NK-92 treated with Interleukin-12 subunit alpha and Interleukin-12 subunit beta, amount 100 ng/mL, for 24 hours (cell line): Measurements from ENCODE around the gene NINJ2.

Experiments used
- DNase-seq: peaks from one replicate; lab custom pipeline; 2025; lab: John Stamatoyannopoulos, UW

The NINJ2 gene

DNA sequence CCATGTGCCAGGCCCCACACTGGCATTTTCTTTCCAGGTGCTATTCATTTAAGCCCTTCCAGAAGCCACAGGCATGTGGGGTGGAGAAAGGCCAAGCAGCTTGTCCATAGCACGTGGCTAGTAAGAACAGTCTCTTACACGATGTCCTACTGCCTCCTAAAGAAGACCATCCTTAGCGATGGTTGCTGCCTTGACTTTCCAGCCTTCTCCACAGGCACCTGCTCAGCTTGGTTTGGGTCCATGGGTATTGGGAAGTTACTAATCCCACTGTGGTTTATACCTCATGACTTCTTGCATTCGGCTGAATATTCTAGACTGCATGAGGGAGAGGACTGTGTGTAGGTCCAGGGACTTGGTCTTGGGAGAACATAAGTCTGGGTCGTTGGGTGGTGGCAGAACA lies 49.2 kb downstream of the NINJ2 start:
- DNase-seq = no peak

DNA sequence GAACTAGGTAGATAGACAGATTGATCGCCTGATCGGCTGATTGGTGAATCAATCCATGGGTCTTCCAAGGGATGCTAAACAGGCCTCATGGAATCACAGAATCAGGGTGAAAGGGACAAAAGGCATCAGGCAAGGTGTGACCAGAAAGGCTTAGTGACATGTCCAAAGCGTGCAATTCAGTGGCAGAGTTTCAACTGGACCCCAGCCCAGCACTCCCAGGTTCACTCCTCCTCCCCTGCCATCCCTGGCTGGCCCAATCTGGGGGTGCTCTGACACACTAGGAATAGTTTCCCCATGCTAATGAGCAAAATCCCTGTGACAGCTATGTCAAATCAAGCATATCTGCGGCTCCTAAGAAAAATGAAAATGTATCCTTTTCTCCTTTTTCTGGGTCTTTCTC lies 50.4 kb downstream of the NINJ2 start:
- no peak for DNase-seq

- DNase-seq = no peak
These were observed 51.0 kb downstream of the NINJ2 start for GRCh38 chr12:612293-612692.

- DNase-seq = no peak
These were observed 51.5 kb downstream of the NINJ2 start for GRCh38 chr12:611721-612120.

DNA sequence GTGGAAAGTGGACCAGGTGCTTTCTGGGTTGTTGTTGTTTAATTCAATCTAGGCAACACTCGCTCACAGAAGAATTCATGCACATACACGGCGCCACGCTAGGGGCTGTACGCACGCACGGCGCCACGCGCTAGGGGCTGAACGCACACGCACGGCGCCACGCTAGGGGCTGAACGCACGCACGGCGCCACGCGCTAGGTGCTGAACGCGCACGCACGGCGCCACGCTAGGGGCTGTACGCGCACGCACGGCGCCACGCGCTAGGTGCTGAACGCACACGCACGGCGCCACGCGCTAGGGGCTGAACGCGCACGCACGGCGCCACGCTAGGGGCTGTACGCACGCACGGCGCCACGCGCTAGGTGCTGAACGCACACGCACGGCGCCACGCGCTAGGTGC lies 54.3 kb downstream of the NINJ2 start:
- no peak for DNase-seq

DNA sequence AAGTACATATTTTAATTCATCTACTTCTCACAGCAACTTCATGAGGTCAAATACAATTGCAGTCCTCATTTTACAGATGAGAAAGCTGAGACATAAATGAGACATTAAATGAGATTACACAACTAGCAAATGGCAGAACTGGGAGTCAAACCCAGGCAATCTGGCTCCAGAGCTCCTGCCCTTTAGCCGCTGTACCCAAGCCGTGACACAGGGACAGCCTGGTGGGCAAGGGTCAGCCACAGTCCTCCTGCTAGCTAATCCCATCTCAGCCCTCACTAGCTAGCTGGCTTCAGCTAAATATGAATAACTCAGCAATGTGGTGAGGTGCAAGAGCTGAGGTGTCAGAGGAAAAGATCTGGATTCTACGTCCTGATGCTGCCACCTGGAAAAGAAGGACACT lies 54.8 kb downstream of the NINJ2 start:
- no peak for DNase-seq

DNA sequence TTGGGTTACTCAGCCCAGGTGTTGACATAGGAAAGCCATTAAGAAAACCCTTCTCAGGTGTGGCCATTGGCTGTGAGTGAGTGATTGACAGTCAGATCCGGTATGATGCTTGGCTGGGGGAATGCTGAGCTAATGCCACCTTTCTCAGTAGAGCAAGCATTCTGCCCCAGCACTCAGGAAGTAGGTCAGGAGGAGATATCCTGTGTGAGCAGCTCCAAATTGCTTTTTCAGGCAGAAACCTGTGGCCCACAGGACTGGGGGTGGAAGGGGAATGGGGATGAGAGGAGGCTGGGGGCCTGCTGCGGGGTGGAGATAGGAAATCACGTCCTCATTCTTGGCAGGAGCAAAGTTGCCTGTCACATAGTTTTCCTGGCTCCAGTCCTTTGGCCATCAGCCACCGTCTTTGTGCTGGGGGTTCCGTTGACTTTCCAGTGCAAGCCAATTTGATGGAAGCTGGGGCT lies 55.7 kb downstream of the NINJ2 start:
- no peak for DNase-seq

DNA sequence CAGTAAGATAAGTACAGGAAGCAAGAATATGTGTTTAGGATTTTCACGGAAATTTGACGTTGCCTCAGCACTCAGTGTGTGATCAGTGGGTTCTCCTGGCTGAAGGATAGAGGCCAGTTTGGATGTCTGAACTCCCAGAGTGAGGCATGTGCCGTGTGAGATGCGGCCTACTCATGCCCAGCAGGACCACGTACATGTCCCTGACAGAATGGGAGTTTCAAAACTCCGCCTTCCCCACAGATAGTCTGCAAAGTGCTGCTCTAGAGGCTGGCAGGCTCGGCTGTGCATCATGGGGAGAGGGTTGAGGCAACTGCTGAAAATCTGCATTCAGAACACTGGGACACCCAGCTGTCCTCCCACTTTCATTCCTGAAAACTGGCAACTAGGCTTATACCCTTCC lies 58.3 kb downstream of the NINJ2 start:
- DNase-seq = no peak

- no peak for DNase-seq
These were observed 60.6 kb downstream of the NINJ2 start for GRCh38 chr12:602700-603068.

DNA sequence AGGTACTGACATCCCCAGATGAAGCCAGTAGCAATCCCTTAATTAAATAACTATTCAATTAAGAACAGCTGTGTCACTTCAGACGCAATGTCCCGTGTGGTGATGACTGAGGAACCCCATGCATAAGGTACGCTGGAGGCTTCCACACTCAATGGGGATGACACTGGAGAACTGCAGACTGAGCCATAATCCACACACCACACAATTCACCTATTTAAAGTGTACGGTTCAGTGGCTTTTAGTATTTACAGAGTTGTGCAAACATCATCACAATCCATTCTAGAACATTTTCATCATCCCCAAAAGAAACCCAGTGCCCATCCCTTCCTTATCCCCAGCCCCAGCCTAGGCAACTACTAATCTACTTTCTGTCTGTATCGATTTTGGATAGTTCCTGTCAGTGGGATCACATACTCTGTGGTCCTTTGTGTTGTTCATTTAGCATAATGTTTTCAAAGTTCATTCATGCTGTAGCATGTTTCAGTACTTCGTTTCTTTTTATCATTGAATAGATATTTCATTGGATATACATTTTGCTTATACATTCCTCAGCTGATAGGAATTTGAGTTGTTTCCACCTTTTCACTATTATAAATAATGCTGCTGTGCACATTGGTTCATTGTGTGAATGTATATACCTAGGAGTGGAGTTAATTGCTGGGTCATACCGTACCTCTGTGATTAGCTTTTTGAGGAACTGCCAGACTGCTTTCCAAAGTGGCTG lies 61.1 kb downstream of the NINJ2 start:
- no peak for DNase-seq

GRCh38 chr12:599756-600155 lies 63.5 kb downstream of the NINJ2 start:
- no peak for DNase-seq

DNA sequence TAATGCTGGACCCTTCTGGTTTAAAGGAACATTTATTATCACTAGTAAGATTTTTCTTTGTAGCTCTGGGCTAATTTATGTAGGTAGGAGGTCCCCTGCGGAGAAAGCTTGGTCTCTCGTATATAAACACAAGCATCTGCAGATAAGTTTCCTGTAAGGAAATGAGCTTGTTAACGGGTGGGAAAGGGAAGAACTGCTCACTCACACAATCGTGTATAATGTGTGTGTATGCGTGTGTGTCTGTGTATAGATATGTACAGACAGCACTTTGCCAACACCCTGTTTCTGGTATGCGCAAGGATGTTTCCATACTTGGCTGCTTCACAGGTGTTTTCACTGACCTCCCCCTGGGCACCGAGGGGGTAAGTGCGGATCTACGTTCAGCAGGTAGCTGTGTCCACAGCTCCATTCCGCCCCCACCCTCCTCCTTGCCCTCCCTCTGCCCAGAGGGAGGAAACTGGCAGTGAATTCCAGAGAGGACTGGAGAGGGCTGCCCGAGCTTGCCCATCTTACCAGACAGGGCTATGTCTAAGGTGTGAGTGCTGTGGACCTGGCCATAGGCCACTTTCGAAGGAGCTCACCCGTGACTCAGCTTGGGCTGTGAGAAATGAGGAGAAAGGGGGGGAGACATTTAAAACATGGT lies 65.2 kb downstream of the NINJ2 start:
- no peak for DNase-seq

DNA sequence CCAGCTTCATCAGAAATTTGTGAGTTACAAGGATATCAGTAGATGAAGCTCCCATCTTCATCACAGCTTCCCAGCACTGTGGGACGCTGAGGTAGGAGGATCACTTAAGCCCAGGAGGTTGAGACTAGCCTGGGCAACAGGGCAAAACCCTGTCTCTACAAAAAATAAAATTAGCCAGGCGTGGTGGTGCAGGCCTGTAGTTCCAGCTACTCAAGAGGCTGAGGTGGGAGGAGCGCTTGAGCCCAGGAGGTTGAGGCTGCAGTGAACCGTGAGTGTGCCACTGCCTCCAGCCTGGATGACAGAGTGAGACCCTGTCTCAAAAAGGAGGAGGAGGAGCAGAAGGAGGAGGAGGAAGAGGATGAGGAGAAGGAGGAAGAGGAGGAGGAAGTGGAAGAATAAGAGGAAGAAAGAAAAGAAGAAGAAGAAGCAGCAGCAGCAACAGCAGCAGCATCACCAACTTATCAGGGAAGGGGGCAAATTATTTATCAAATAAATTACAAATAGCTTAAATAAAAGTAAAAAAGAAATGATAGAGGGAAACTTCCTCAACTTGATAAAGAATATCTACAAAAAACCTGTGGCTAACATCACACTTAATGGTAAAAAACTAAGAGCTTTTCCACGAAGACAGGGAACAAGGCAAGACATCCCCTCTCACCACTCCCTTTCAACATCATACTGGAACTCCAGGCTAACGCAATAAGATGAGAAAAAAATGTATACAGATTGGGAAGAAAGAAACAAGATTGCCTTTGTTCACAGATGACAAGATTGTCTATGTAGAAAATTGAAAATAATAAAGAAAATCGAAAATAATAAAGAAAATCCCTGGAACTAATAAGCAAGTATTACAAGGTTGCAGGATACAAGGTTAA lies 69.6 kb downstream of the NINJ2 start:
- no peak for DNase-seq

DNA sequence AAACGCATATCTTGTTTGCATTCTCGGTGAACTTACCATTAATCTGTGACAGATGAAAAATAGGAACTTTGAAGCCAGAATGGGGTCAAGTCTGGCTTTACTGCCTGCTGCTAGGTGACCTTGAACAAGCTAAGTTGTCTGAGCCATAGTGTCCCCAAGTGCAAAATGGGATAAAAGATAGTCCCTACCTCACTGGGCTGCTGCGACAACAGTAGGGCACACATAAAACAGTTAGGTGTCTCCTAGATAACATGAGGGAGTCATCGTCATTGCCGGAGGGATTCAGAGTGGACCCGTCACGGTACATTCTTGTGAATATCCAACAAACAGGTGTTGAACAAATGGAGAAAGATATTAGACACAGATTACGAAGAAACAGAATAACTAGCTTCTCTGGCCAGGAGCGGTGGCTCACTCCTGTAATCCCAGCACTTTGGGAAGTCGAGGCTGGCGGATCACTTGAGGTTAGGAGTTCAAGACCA lies 71.2 kb downstream of the NINJ2 start:
- DNase-seq = no peak

DNA sequence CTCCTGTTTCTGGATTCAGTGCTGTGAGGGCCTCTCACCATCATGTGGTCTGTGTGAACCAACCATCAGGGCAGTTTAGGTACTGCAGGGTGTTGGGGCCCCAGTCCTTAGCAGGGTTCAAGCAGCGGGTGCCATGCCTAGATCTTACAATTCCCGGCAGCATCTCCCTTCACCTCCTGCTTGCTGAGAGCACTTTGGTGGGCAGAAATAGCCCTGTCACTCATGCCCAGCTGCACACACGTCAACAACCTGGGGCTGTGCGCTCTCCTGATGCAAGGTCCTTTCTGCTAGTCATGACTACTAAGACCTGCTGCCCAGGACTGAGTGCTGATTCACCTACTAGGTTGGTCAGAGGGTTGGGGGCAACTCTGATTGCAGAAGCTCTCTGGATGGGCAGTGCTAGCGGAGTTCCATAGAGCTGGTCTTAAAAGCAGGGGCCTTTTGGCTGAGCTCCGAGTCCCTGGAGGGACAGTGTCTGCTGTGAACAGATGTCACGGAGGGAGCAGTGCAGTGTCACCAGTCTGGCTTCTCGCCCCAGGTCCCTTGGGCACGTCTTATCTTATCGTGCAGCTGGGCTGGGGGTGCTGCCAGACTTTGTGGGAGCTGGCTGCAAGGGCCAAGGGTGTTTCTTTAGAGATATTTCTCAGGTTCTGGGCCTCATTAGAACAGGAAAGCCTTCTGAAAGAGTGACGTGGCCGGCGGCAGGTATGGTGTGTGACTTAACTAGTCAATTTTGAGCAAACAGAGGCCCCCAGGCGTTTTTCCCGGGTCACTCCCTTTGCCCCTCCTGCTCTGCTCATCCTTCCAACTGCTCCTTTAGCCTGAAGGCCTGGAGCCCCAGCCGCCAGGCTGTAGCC lies 71.8 kb downstream of the NINJ2 start:
- DNase-seq = no peak

- DNase-seq = no peak
These were observed 73.0 kb downstream of the NINJ2 start for GRCh38 chr12:590206-590750.

GRCh38 chr12:588646-589045 lies 74.6 kb downstream of the NINJ2 start:
- no peak for DNase-seq

GRCh38 chr12:588024-588322 lies 75.3 kb downstream of the NINJ2 start:
- no peak for DNase-seq

DNA sequence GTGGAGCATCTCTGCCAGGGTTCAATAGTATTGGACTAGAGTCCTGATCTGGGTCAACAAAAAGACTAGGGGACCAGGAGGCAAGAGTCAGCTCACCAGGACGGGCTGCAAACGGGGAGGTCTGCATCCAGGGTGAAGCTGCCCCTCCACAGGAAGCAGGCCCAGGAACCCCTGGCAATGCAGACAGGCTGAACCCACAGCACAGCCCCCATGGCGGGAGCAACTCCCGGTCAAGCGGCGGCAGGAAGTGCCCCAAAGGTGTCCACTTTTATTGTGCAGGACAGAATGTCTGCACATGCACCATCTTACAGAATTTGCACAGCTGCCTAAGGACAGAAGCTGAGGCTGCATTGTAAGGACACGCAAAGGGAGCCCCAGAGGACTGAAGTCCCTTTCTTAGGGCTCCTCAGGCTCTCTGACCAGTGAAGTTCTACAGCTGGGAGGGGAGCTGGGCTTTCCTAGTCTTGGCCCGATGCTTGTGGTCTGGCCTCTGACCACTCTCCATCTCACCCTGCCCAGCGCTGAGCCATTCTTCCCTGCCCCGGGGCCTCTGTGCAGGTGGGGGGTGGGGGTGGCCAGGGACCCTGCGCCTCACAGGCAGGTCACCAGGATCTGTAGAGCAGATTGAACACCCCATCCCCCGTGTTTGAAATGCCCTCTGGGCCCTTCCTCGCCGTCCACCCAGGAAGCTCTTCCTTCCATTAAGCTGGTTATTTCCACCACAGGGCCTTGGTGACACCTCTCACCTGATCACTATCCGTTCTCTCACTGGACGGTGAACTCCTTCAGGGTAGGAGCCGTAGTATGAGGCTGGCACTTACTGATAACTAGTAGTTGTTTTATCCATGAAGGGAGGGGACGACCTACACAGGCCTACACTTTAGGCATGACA lies 75.9 kb downstream of the NINJ2 start:
- no peak for DNase-seq

- DNase-seq = no peak
These were observed 76.8 kb downstream of the NINJ2 start for GRCh38 chr12:586318-587071.
